Measurements from ENCODE around the gene PDZD7. TPM values are rescaled to one million over a fixed set of nuclear protein-coding genes. Genes with fewer than 3 reads are reported as not detected.

Gene PDZD7
- total and polyA plus RNA-seq, 9 of the 15 experiments (the other 6 are each of a cell fraction or from before 2014, with no cell fraction given) = 0.04 to 0.24 (median 0.08) TPM; not detected in 3

DNA sequence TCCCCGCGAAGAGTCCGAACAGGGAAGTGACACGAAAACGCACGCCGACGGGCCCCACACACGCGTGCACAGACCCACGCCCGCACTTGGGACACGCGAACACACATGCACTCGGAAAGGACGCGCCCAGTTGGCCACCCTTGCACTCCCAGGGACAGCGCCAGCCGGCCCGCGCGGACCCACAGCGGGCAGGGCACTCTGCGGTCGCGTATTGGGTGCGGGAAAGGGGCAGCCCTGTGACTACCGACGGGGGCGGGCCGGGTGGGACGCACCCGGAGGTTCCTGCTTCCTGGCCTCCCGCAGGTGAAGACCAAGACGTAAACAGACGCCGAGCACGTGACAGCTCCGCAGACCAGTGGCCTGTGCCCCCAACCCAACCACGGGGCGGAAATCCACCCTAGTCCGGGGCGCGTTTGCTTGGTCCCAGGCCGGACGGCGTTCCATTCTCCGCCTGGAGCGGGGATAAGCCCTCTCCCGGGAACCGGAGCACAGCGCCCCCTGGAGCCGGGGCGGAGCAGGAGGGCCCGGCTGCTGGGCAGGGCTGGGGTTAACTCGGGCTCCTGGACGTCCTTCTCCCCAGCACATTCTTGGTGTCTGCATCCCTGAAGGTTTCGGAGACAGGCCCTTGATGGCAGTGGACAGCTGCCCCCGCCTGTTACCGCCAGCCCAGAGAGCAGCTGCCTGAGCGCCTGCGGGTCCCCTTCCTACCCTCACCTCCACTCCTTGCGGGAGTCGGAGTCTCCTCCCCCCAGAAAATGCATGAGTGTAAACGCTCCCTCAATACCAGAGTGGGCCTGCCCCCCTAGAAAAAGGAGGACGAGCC, 33.4 kb downstream of the PDZD7 start (continued):
- TF ChIP-seq, protein P1, sequence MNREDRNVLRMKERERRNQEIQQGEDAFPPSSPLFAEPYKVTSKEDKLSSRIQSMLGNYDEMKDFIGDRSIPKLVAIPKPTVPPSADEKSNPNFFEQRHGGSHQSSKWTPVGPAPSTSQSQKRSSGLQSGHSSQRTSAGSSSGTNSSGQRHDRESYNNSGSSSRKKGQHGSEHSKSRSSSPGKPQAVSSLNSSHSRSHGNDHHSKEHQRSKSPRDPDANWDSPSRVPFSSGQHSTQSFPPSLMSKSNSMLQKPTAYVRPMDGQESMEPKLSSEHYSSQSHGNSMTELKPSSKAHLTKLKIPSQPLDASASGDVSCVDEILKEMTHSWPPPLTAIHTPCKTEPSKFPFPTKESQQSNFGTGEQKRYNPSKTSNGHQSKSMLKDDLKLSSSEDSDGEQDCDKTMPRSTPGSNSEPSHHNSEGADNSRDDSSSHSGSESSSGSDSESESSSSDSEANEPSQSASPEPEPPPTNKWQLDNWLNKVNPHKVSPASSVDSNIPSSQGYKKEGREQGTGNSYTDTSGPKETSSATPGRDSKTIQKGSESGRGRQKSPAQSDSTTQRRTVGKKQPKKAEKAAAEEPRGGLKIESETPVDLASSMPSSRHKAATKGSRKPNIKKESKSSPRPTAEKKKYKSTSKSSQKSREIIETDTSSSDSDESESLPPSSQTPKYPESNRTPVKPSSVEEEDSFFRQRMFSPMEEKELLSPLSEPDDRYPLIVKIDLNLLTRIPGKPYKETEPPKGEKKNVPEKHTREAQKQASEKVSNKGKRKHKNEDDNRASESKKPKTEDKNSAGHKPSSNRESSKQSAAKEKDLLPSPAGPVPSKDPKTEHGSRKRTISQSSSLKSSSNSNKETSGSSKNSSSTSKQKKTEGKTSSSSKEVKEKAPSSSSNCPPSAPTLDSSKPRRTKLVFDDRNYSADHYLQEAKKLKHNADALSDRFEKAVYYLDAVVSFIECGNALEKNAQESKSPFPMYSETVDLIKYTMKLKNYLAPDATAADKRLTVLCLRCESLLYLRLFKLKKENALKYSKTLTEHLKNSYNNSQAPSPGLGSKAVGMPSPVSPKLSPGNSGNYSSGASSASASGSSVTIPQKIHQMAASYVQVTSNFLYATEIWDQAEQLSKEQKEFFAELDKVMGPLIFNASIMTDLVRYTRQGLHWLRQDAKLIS (CRISPR knock-in tag; IDR thresholded peaks at IDR 0.05) = no peak
- TF ChIP-seq ZNF444 (CRISPR knock-in tag; IDR thresholded peaks at IDR 0.05) = no peak
- TF ChIP-seq, protein P2, sequence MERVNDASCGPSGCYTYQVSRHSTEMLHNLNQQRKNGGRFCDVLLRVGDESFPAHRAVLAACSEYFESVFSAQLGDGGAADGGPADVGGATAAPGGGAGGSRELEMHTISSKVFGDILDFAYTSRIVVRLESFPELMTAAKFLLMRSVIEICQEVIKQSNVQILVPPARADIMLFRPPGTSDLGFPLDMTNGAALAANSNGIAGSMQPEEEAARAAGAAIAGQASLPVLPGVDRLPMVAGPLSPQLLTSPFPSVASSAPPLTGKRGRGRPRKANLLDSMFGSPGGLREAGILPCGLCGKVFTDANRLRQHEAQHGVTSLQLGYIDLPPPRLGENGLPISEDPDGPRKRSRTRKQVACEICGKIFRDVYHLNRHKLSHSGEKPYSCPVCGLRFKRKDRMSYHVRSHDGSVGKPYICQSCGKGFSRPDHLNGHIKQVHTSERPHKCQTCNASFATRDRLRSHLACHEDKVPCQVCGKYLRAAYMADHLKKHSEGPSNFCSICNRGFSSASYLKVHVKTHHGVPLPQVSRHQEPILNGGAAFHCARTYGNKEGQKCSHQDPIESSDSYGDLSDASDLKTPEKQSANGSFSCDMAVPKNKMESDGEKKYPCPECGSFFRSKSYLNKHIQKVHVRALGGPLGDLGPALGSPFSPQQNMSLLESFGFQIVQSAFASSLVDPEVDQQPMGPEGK (CRISPR knock-in tag; IDR thresholded peaks at IDR 0.05; ENCODE audit: borderline replicate concordance) = no peak
- TF ChIP-seq MTA2 (IDR thresholded peaks at IDR 0.05; ENCODE audit: low read depth) = no peak
- no peak for TF ChIP-seq SMAD2 (IDR thresholded peaks at IDR 0.05; ENCODE audit: low read depth, low read length)
- no peak; the same call in 1 of the 2 replicates for TF ChIP-seq CBFA2T3 (IDR thresholded peaks at IDR 0.05)
- TF ChIP-seq DMBX1 (CRISPR knock-in tag; IDR thresholded peaks at IDR 0.05; ENCODE audit: borderline replicate concordance) = no peak
- no peak for TF ChIP-seq SIRT6 (IDR thresholded peaks at IDR 0.05; ENCODE audit: low read depth, low read length)
- no peak for TF ChIP-seq ASH1L (IDR thresholded peaks at IDR 0.05; ENCODE audit: borderline replicate concordance, low read depth, partially characterized antibody)
- TF ChIP-seq ZNF77 (CRISPR knock-in tag; IDR thresholded peaks at IDR 0.05) = no peak
- TF ChIP-seq CHD4 (IDR thresholded peaks at IDR 0.05; ENCODE audit: insufficient read depth, insufficient replicate concordance, low read depth, low read length, poor library complexity, severe bottlenecking) = peak; percentile 17
- TF ChIP-seq, protein P3, sequence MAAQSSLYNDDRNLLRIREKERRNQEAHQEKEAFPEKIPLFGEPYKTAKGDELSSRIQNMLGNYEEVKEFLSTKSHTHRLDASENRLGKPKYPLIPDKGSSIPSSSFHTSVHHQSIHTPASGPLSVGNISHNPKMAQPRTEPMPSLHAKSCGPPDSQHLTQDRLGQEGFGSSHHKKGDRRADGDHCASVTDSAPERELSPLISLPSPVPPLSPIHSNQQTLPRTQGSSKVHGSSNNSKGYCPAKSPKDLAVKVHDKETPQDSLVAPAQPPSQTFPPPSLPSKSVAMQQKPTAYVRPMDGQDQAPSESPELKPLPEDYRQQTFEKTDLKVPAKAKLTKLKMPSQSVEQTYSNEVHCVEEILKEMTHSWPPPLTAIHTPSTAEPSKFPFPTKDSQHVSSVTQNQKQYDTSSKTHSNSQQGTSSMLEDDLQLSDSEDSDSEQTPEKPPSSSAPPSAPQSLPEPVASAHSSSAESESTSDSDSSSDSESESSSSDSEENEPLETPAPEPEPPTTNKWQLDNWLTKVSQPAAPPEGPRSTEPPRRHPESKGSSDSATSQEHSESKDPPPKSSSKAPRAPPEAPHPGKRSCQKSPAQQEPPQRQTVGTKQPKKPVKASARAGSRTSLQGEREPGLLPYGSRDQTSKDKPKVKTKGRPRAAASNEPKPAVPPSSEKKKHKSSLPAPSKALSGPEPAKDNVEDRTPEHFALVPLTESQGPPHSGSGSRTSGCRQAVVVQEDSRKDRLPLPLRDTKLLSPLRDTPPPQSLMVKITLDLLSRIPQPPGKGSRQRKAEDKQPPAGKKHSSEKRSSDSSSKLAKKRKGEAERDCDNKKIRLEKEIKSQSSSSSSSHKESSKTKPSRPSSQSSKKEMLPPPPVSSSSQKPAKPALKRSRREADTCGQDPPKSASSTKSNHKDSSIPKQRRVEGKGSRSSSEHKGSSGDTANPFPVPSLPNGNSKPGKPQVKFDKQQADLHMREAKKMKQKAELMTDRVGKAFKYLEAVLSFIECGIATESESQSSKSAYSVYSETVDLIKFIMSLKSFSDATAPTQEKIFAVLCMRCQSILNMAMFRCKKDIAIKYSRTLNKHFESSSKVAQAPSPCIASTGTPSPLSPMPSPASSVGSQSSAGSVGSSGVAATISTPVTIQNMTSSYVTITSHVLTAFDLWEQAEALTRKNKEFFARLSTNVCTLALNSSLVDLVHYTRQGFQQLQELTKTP (IDR thresholded peaks at IDR 0.05; ENCODE audit: low read depth in 1 of 2, partially characterized antibody in 2 of 2) = no peak
- TF ChIP-seq NCOA6 (IDR thresholded peaks at IDR 0.05) = peak; percentile 56; the same call in 1 of the 2 replicates
- no peak for TF ChIP-seq ZNF174 (CRISPR knock-in tag; IDR thresholded peaks at IDR 0.05)
- TF ChIP-seq ZKSCAN1 (IDR thresholded peaks at IDR 0.05; ENCODE audit: low read depth, low read length) = no peak
- TF ChIP-seq STAT5A (IDR thresholded peaks at IDR 0.05; ENCODE audit: borderline replicate concordance, low read length) = no peak
- no peak for TF ChIP-seq HNRNPK (IDR thresholded peaks at IDR 0.05; ENCODE audit: low read depth, low read length, poor library complexity, severe bottlenecking)
- TF ChIP-seq ZNF75A (CRISPR knock-in tag; IDR thresholded peaks at IDR 0.05) = no peak
